HL-60 (cell line): ENCODE data around the gene LSM5.

Experiments
- DNase-seq, 2 experiments: peaks; one replicate each; pipeline ENCODE4 v3.0.0-alpha.2; 2010 to 2020; ENCODE audit warnings: low read depth in 1 of 2, low spot score in 1 of 2
- H3K27ac ChIP-seq: fragments of 250-450 bp; sonication (Bioruptor Pico); replicated peaks from 2 replicates; pipeline ENCODE4 v1.5.1; 2020; ENCODE audit warnings: mild to moderate bottlenecking, moderate library complexity
- H3K27me3 ChIP-seq: fragments of 250-450 bp; sonication (Bioruptor Pico); 2 replicates; pipeline ENCODE4 v1.5.1; 2021; ENCODE audit warnings: mild to moderate bottlenecking, moderate library complexity; ENCODE audit not compliant: insufficient read depth, poor library complexity, severe bottlenecking
- H3K4me3 ChIP-seq: replicated peaks from 2 replicates; pipeline ENCODE4 v1.5.1; 2011; ENCODE audit warnings: mild to moderate bottlenecking, control low read depth, low read length; ENCODE audit not compliant: insufficient read depth
- GABPA ChIP-seq: IDR thresholded peaks from 2 replicates; pipeline ENCODE4 v1.6.1; 2012; ENCODE audit warnings: low read depth
- POLR2AphosphoS5 ChIP-seq: IDR thresholded peaks from 2 replicates; pipeline ENCODE4 v1.6.1; 2012; ENCODE audit warnings: low read depth
- SPI1 ChIP-seq: IDR thresholded peaks from 2 replicates; pipeline ENCODE4 v1.6.1; 2012; ENCODE audit warnings: low read depth, mild to moderate bottlenecking, borderline replicate concordance
- TF ChIP-seq, protein P1 (sequence below): IDR thresholded peaks from 2 replicates; pipeline ENCODE4 v1.6.1; 2012; ENCODE audit warnings: low read depth; ENCODE audit not compliant: insufficient replicate concordance
- TF ChIP-seq, protein P2 (sequence below): IDR thresholded peaks from one replicate; pipeline ENCODE4 v1.5.1; 2011; ENCODE audit warnings: low read length, control low read depth, inconsistent platforms; ENCODE audit not compliant: insufficient read depth

Gene LSM5

DNA sequence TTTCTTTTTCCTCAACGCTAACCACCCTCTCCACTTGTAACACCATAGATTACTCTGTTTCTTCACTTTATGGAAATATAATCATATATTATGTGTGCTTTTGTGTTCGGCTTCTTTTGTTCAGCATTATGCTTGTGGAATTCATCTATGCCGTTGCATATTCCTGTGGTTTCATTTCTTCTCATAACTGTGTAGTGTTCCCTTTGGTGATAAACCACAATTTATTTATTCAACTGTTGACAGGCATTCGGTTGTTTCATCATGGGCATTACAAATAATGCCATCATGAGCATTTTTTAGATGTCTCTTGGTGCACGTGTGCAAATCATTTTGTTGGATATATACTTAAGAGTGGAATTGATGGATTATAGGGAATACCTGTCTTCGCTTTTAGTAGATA is 17.2 kb upstream of the LSM5 start:
- no peak overlapping the region for H3K27ac ChIP-seq
- DNase-seq: no peak
- H3K4me3 ChIP-seq: no peak overlapping the region
- TF ChIP-seq, protein P1, sequence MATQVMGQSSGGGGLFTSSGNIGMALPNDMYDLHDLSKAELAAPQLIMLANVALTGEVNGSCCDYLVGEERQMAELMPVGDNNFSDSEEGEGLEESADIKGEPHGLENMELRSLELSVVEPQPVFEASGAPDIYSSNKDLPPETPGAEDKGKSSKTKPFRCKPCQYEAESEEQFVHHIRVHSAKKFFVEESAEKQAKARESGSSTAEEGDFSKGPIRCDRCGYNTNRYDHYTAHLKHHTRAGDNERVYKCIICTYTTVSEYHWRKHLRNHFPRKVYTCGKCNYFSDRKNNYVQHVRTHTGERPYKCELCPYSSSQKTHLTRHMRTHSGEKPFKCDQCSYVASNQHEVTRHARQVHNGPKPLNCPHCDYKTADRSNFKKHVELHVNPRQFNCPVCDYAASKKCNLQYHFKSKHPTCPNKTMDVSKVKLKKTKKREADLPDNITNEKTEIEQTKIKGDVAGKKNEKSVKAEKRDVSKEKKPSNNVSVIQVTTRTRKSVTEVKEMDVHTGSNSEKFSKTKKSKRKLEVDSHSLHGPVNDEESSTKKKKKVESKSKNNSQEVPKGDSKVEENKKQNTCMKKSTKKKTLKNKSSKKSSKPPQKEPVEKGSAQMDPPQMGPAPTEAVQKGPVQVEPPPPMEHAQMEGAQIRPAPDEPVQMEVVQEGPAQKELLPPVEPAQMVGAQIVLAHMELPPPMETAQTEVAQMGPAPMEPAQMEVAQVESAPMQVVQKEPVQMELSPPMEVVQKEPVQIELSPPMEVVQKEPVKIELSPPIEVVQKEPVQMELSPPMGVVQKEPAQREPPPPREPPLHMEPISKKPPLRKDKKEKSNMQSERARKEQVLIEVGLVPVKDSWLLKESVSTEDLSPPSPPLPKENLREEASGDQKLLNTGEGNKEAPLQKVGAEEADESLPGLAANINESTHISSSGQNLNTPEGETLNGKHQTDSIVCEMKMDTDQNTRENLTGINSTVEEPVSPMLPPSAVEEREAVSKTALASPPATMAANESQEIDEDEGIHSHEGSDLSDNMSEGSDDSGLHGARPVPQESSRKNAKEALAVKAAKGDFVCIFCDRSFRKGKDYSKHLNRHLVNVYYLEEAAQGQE: no peak
- TF ChIP-seq POLR2AphosphoS5 (no peak), GABPA (no peak), SPI1 (no peak)
- TF ChIP-seq, protein P2, sequence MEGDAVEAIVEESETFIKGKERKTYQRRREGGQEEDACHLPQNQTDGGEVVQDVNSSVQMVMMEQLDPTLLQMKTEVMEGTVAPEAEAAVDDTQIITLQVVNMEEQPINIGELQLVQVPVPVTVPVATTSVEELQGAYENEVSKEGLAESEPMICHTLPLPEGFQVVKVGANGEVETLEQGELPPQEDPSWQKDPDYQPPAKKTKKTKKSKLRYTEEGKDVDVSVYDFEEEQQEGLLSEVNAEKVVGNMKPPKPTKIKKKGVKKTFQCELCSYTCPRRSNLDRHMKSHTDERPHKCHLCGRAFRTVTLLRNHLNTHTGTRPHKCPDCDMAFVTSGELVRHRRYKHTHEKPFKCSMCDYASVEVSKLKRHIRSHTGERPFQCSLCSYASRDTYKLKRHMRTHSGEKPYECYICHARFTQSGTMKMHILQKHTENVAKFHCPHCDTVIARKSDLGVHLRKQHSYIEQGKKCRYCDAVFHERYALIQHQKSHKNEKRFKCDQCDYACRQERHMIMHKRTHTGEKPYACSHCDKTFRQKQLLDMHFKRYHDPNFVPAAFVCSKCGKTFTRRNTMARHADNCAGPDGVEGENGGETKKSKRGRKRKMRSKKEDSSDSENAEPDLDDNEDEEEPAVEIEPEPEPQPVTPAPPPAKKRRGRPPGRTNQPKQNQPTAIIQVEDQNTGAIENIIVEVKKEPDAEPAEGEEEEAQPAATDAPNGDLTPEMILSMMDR: no peak
- H3K27me3 ChIP-seq: no peaks in the 10 kb centered on the region

DNA sequence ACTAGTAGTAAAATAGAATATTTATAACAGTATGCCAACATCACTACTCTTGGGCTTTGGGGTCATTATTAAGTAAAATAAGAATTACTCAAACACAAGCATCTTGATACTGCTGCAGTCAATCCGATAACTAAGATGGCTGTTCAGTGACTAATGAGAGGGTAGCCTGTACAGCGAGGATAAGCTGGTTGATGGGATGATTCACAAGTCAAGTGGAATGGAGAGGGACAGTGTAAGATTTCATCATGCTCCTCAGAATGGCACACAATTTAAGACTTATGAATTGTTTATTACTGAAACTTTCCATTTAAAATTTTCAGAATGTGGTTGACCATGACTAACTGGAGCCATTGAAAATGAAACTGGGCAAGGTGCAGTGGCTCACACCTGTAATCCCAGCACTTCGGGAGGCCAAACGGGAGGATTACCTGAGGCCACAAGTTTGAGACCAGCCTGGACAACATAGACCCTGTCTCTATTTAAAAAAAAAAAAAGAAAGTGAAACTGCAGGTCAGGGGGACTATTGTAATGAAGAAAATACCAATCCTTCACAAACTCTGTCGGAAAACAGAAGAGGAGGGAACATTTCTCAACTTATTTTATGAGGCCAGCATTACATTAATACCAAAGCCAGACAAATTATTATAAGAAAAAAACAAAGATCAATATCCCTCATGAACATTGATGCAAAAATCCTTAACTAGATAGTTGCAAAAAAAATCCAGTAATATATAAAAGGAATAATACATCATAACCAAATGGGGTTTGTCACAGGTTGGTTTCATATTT is 16.3 kb upstream of the LSM5 start:
- DNase-seq: no peak
- TF ChIP-seq POLR2AphosphoS5 (no peak), GABPA (no peak), SPI1 (no peak)
- TF ChIP-seq, protein P2: no peak
- TF ChIP-seq, protein P1: no peak
- H3K27me3 ChIP-seq: no peaks in the 10 kb centered on the region
- H3K4me3 ChIP-seq: no peak overlapping the region
- no peak overlapping the region for H3K27ac ChIP-seq

DNA sequence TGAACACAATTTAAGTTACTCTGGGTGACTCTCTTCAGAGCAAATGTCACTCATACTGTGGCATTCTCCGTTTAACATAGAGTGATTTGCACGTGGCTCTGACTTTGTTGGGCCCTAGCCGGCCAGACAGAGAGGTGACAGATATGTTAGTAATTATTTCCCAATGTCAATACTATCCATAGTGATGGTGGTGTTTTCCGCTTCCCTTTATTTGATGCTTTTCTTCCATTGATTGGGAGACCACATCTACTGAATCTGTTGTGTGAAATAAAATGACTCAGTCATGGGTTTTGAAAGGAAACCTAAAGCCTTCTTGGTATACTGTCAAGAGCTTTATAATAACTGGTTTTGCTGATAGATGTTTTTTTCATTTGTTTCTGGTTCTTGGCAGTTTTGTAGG is 12.5 kb upstream of the LSM5 start:
- TF ChIP-seq SPI1: no peak
- TF ChIP-seq, protein P2: no peak
- TF ChIP-seq GABPA: no peak
- TF ChIP-seq, protein P1: no peak
- no peak for TF ChIP-seq POLR2AphosphoS5
- Histone ChIP-seq H3K27ac (no peak overlapping the region), H3K4me3 (no peak overlapping the region), H3K27me3 (no peaks in the 10 kb centered on the region)
- DNase-seq: no peak
